Panc1 (cell line): ENCODE results near the gene TBC1D22B.
A peak's percentile ranks its signal among the peaks of the same experiment; 100 is the strongest.

Experiments
- POLR2AphosphoS5 ChIP-seq: IDR thresholded peaks from 2 replicates; pipeline ENCODE4 v1.6.1; 2012; ENCODE audit warnings: mild to moderate bottlenecking, low read depth, low read length, moderate library complexity
- TF ChIP-seq, protein P1 (sequence below): fragments of 450-650 bp; IDR thresholded peaks from 2 replicates; pipeline ENCODE4 v1.5.1; 2017; ENCODE audit warnings: mild to moderate bottlenecking

DNA sequence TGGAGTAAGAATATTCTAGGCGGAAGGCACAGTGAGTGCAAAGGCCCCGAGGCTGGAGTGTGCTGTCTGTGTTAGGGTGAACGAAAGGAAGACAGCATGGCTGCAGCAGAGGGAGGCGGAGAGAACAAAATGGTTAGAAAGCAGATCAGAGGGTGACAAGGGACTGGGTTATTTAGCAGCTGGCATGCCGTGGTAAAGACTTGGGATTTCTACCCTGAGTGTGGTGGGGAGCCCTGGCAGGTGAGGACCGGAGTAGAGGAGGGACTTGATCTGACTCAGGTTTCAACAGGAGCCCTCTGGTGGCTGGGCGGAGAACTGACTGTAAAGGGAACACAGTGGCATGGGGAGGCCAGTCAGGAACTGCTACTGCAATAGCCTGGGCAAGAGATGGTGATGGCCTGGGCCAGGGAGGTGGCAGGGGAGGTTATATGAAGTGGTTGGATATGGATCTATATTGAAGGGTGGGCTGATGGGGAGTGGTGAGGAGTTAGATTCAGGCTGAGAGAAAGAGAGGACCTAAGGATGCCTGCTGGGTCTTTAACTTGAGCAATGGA is 49.6 kb upstream of the TBC1D22B start:
- TF ChIP-seq, protein P1, sequence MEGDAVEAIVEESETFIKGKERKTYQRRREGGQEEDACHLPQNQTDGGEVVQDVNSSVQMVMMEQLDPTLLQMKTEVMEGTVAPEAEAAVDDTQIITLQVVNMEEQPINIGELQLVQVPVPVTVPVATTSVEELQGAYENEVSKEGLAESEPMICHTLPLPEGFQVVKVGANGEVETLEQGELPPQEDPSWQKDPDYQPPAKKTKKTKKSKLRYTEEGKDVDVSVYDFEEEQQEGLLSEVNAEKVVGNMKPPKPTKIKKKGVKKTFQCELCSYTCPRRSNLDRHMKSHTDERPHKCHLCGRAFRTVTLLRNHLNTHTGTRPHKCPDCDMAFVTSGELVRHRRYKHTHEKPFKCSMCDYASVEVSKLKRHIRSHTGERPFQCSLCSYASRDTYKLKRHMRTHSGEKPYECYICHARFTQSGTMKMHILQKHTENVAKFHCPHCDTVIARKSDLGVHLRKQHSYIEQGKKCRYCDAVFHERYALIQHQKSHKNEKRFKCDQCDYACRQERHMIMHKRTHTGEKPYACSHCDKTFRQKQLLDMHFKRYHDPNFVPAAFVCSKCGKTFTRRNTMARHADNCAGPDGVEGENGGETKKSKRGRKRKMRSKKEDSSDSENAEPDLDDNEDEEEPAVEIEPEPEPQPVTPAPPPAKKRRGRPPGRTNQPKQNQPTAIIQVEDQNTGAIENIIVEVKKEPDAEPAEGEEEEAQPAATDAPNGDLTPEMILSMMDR, result peak; percentile 90
- TF ChIP-seq POLR2AphosphoS5, result no peak
